HG02885 (cell line): ENCODE data around the gene SRSF1.
"Not testable (repeated sequence)": the region's sequence is repeated elsewhere in the genome, so short reads cannot be mapped to it uniquely, and the experiment has no call there.

Source experiments
- ATAC-seq: cut with Tn5 transposase; IDR thresholded peaks from one replicate; pipeline ENCODE4 v1.9.1; 2021; ENCODE audit warnings: mild to moderate bottlenecking; ENCODE audit not compliant: unreplicated experiment, poor library complexity

The SRSF1 gene

GRCh38 chr17:57971572-57971971 is 35.5 kb downstream of the SRSF1 start:
- no peak for ATAC-seq

GRCh38 chr17:57970710-57971109 is 36.3 kb downstream of the SRSF1 start:
- ATAC-seq: no peak

- ATAC-seq: no peak
Observed at GRCh38 chr17:57968456-57968855, 38.6 kb downstream of the SRSF1 start.

- no peak for ATAC-seq
Observed at GRCh38 chr17:57966875-57967274, 40.2 kb downstream of the SRSF1 start.

- no peak for ATAC-seq
Observed at GRCh38 chr17:57966246-57966645, 40.8 kb downstream of the SRSF1 start.

- no peak for ATAC-seq
Observed at GRCh38 chr17:57965521-57966160, 41.4 kb downstream of the SRSF1 start.

- ATAC-seq: no peak
Observed at GRCh38 chr17:57963149-57963511, 43.9 kb downstream of the SRSF1 start.

- ATAC-seq: no peak
Observed at GRCh38 chr17:57962279-57963148, 44.5 kb downstream of the SRSF1 start.

GRCh38 chr17:57959929-57960328 is 47.1 kb downstream of the SRSF1 start:
- ATAC-seq: no peak

- ATAC-seq: not testable (repeated sequence)
Observed at GRCh38 chr17:57958391-57958790, 48.7 kb downstream of the SRSF1 start.

GRCh38 chr17:57957886-57958285 is 49.2 kb downstream of the SRSF1 start:
- ATAC-seq: no peak

GRCh38 chr17:57957120-57957850 is 49.8 kb downstream of the SRSF1 start:
- ATAC-seq: no peak

GRCh38 chr17:57956291-57957119 is 50.5 kb downstream of the SRSF1 start:
- peak; percentile 77 for ATAC-seq

- ATAC-seq: peak; percentile 57
Observed at GRCh38 chr17:57955183-57955931, 51.7 kb downstream of the SRSF1 start, which contains the start of gene CUEDC1. CUEDC1 (minus strand) TSS chr17:57955412; CDS start chr17:57885564, 69,848 bp downstream.

- no peak for ATAC-seq
Observed at GRCh38 chr17:57954397-57955182, 52.5 kb downstream of the SRSF1 start.

- no peak for ATAC-seq
Observed at GRCh38 chr17:57953705-57954396, 53.2 kb downstream of the SRSF1 start.
